ENCODE results near the gene POLR3GL. TPM values are rescaled to one million over a fixed set of nuclear protein-coding genes. Genes with fewer than 3 reads are reported as not detected.
A peak's percentile ranks its signal among the peaks of the same experiment; 100 is the strongest.

POLR3GL gene
- total RNA-seq, 2 experiments from 2014 or later, result 27.3 to 29.2 TPM

GRCh38 chr1:145978854-145979745 is 14.6 kb downstream of the POLR3GL start:
- ChIA-PET CTCF (interaction anchor here (0.6 to 8.7 kb wide), 13 partner anchors 11 to 132 kb away, joined by 3 to 190 read pairs (median 5); partner anchors contain the start of genes ANKRD34A, POLR3GL and TXNIP), POLR2A (interaction anchor here (0.5 to 2.8 kb wide), 9 partner anchors 10 to 698 kb away, joined by 3 to 22 read pairs (median 5); partner anchors contain the start of genes ANKRD34A, LIX1L, POLR3GL and TXNIP)
- Mint-ChIP-seq H3K4me3 (no peak overlapping the region), H3K27me3 (no peaks in the 10 kb centered on the region), H3K4me1 (peaks cover 32% of the 10 kb centered on the region), H3K9me3 (peaks cover 2% of the 10 kb centered on the region), H3K27ac (no peak overlapping the region), H3K36me3 (ENCODE audit: low read depth) (peaks cover 3% of the 10 kb centered on the region)
- peak; percentile 91 for DNase-seq

- H3K27me3 Mint-ChIP-seq, result no peaks in the 10 kb centered on the region
- ChIA-PET CTCF (interaction anchor here (0.6 to 8.7 kb wide), 15 partner anchors 12 to 134 kb away, joined by 3 to 190 read pairs (median 5); partner anchors contain the start of genes ANKRD34A, LIX1L, NUDT17 and POLR3GL), POLR2A (interaction anchor here (0.5 to 2.8 kb wide), 11 partner anchors 9 to 699 kb away, joined by 3 to 22 read pairs (median 4); partner anchors contain the start of genes ANKRD34A, LIX1L, POLR3GL and TXNIP)
- H3K36me3 Mint-ChIP-seq (ENCODE audit: low read depth), result peaks cover 3% of the 10 kb centered on the region
- H3K27ac Mint-ChIP-seq, result no peak overlapping the region
- peak; percentile 38 for DNase-seq
- no peak overlapping the region for H3K4me3 Mint-ChIP-seq
- H3K4me1 Mint-ChIP-seq, result peaks cover 36% of the 10 kb centered on the region
- H3K9me3 Mint-ChIP-seq, result peaks cover 2% of the 10 kb centered on the region
Measured at GRCh38 chr1:145979746-145980456, 15.4 kb downstream of the POLR3GL start.

- Mint-ChIP-seq H3K27ac (no peak overlapping the region), H3K36me3 (ENCODE audit: low read depth) (peaks cover 3% of the 10 kb centered on the region), H3K27me3 (no peaks in the 10 kb centered on the region), H3K4me3 (no peak overlapping the region), H3K9me3 (peaks cover 2% of the 10 kb centered on the region), H3K4me1 (peaks cover 43% of the 10 kb centered on the region)
- no peak for DNase-seq
- CTCF ChIA-PET, result interaction anchor here (1.0 to 8.7 kb wide), 8 partner anchors 12 to 135 kb away, joined by 3 to 190 read pairs (median 9); partner anchors contain the start of genes ANKRD34A, LIX1L, NUDT17 and POLR3GL
- POLR2A ChIA-PET, result interaction anchor here (0.7 to 2.8 kb wide), 5 partner anchors 12 to 155 kb away, joined by 3 to 22 read pairs (median 5); partner anchors contain the start of gene TXNIP
Measured at GRCh38 chr1:145980457-145980994, 16.0 kb downstream of the POLR3GL start.

GRCh38 chr1:145982010-145982723 is 17.7 kb downstream of the POLR3GL start:
- Mint-ChIP-seq H3K27ac (peak overlapping the region; percentile 68), H3K9me3 (peaks cover 2% of the 10 kb centered on the region), H3K4me3 (no peak overlapping the region)

GRCh38 chr1:145983206-145983675 is 18.8 kb downstream of the POLR3GL start:
- H3K27me3 Mint-ChIP-seq, result no peaks in the 10 kb centered on the region
- H3K9me3 Mint-ChIP-seq, result peaks cover 2% of the 10 kb centered on the region
- no peak overlapping the region for H3K4me3 Mint-ChIP-seq
- peaks cover 58% of the 10 kb centered on the region for H3K4me1 Mint-ChIP-seq
- ChIA-PET POLR2A (no interaction called here), CTCF (interaction anchor here (8.7 kb wide), 1 partner anchor 9 kb away, joined by 154 read pairs; the partner anchor contains the start of gene TXNIP)
- peak overlapping the region; percentile 55 for H3K27ac Mint-ChIP-seq
- DNase-seq, result no peak
- peaks cover 3% of the 10 kb centered on the region for H3K36me3 Mint-ChIP-seq (ENCODE audit: low read depth)

More at GRCh38 chr1:145982010-145982723, 17.7 kb downstream of the POLR3GL start:
- CTCF ChIA-PET, result interaction anchor here (1.1 to 8.7 kb wide), 6 partner anchors 10 to 136 kb away, joined by 3 to 190 read pairs (median 6); partner anchors contain the start of genes NUDT17 and TXNIP
- POLR2A ChIA-PET, result no interaction called here
- DNase-seq, result no peak
- peaks cover 50% of the 10 kb centered on the region for H3K4me1 Mint-ChIP-seq
- H3K36me3 Mint-ChIP-seq (ENCODE audit: low read depth), result peaks cover 3% of the 10 kb centered on the region
- H3K27me3 Mint-ChIP-seq, result no peaks in the 10 kb centered on the region

- H3K4me1 Mint-ChIP-seq, result peaks cover 66% of the 10 kb centered on the region
Measured at GRCh38 chr1:145983960-145984830, 19.7 kb downstream of the POLR3GL start.

GRCh38 chr1:145985129-145985501 is 20.6 kb downstream of the POLR3GL start:
- CTCF ChIA-PET, result interaction anchor here (1.0 to 1.3 kb wide), 2 partner anchors 17 to 22 kb away, joined by 3 to 4 read pairs; no protein-coding TSS in a partner anchor
- peaks cover 2% of the 10 kb centered on the region for H3K9me3 Mint-ChIP-seq
- H3K4me1 Mint-ChIP-seq, result peaks cover 70% of the 10 kb centered on the region
- POLR2A ChIA-PET, result no interaction called here
- DNase-seq, result no peak
- H3K36me3 Mint-ChIP-seq (ENCODE audit: low read depth), result peaks cover 3% of the 10 kb centered on the region
- H3K4me3 Mint-ChIP-seq, result no peak overlapping the region
- no peaks in the 10 kb centered on the region for H3K27me3 Mint-ChIP-seq
- H3K27ac Mint-ChIP-seq, result peak overlapping the region; percentile 87

More at GRCh38 chr1:145983960-145984830, 19.7 kb downstream of the POLR3GL start:
- H3K9me3 Mint-ChIP-seq, result peaks cover 2% of the 10 kb centered on the region
- peaks cover 3% of the 10 kb centered on the region for H3K36me3 Mint-ChIP-seq (ENCODE audit: low read depth)
- CTCF ChIA-PET, result interaction anchor here (1.3 kb wide), 1 partner anchor 23 kb away, joined by 4 read pairs; no protein-coding TSS in a partner anchor
- H3K27me3 Mint-ChIP-seq, result no peaks in the 10 kb centered on the region
- H3K4me3 Mint-ChIP-seq, result peak overlapping the region; percentile 28
- POLR2A ChIA-PET, result no interaction called here
- peak overlapping the region; percentile 87 for H3K27ac Mint-ChIP-seq
- DNase-seq, result no peak

GRCh38 chr1:145985502-145986439 is 21.3 kb downstream of the POLR3GL start:
- DNase-seq, result no peak
- CTCF ChIA-PET, result interaction anchor here (1.0 to 13.2 kb wide), 3 partner anchors 7 to 22 kb away, joined by 3 to 154 read pairs (median 4); no protein-coding TSS in a partner anchor
- Mint-ChIP-seq H3K36me3 (ENCODE audit: low read depth) (peaks cover 3% of the 10 kb centered on the region), H3K4me1 (peaks cover 77% of the 10 kb centered on the region), H3K27ac (peak overlapping the region; percentile 87), H3K9me3 (peaks cover 2% of the 10 kb centered on the region), H3K4me3 (no peak overlapping the region), H3K27me3 (no peaks in the 10 kb centered on the region)
- POLR2A ChIA-PET, result interaction anchor here (0.6 kb wide), 1 partner anchor 10 kb away, joined by 3 read pairs; no protein-coding TSS in a partner anchor

GRCh38 chr1:145986551-145986950 is 22.1 kb downstream of the POLR3GL start:
- H3K36me3 Mint-ChIP-seq (ENCODE audit: low read depth), result peaks cover 6% of the 10 kb centered on the region
- H3K9me3 Mint-ChIP-seq, result peaks cover 2% of the 10 kb centered on the region
- peaks cover 78% of the 10 kb centered on the region for H3K4me1 Mint-ChIP-seq
- H3K27ac Mint-ChIP-seq, result no peak overlapping the region
- CTCF ChIA-PET, result interaction anchor here (13.2 kb wide), 1 partner anchor 8 kb away, joined by 154 read pairs; no protein-coding TSS in a partner anchor
- no peak for DNase-seq
- no peaks in the 10 kb centered on the region for H3K27me3 Mint-ChIP-seq
- POLR2A ChIA-PET, result no interaction called here
- no peak overlapping the region for H3K4me3 Mint-ChIP-seq

- no peak for DNase-seq
- H3K27ac Mint-ChIP-seq, result no peak overlapping the region
- no peaks in the 10 kb centered on the region for H3K9me3 Mint-ChIP-seq
- H3K4me1 Mint-ChIP-seq, result peaks cover 77% of the 10 kb centered on the region
- ChIA-PET POLR2A (no interaction called here), CTCF (interaction anchor here (0.9 to 13.2 kb wide), 4 partner anchors 9 to 19 kb away, joined by 3 to 154 read pairs (median 4); no protein-coding TSS in a partner anchor)
- H3K36me3 Mint-ChIP-seq (ENCODE audit: low read depth), result peaks cover 16% of the 10 kb centered on the region
- no peaks in the 10 kb centered on the region for H3K27me3 Mint-ChIP-seq
- H3K4me3 Mint-ChIP-seq, result no peak overlapping the region
Measured at GRCh38 chr1:145987926-145988325, 23.4 kb downstream of the POLR3GL start.

Measured in activated CD4-positive, alpha-beta T cell treated with anti-CD3 and anti-CD28 coated beads, Interleukin-2, amount 10 ng/mL, durations not matched to agents 7 days and 5 days (primary cell).